ENCODE data around the gene ZNF878.

Gene ZNF878

GRCh38 chr19:12034620-12035019 is 18.1 kb downstream of the ZNF878 start:
- no peak for DNase-seq

- no peak for DNase-seq
Measured at GRCh38 chr19:12034198-12034597, 18.6 kb downstream of the ZNF878 start.

GRCh38 chr19:12015753-12016116 is 37.0 kb downstream of the ZNF878 start:
- no peak for DNase-seq

- no peak for DNase-seq
Measured at GRCh38 chr19:12015015-12015752, 37.6 kb downstream of the ZNF878 start.

GRCh38 chr19:12000152-12000981 is 52.4 kb downstream of the ZNF878 start:
- DNase-seq: no peak

- DNase-seq: no peak
Measured at GRCh38 chr19:11995174-11995573, 57.6 kb downstream of the ZNF878 start.

All from activated CD4-positive, alpha-beta T cell treated with anti-CD3 and anti-CD28 coated beads for 4 hours (primary cell).